SK-N-MC (cell line): Measurements from ENCODE around the gene SLC47A1.

Experiments
- EZH2 ChIP-seq: fragments of 200-600 bp; sonication (generic); IDR thresholded peaks from one replicate; pipeline ENCODE4 v1.6.1; 2017; ENCODE audit warnings: antibody characterized with exemption
- FOXP2 ChIP-seq: optimal IDR thresholded peaks from 2 replicates; pipeline ENCODE3; 2011; ENCODE audit warnings: mild to moderate bottlenecking, moderate library complexity; ENCODE audit not compliant: insufficient read depth; ENCODE audit errors: extremely low read length, control extremely low read depth
- POLR2AphosphoS5 ChIP-seq: IDR thresholded peaks from 2 replicates; pipeline ENCODE4 v1.6.1; 2012; ENCODE audit warnings: mild to moderate bottlenecking, low read depth, low read length, borderline replicate concordance

DNA sequence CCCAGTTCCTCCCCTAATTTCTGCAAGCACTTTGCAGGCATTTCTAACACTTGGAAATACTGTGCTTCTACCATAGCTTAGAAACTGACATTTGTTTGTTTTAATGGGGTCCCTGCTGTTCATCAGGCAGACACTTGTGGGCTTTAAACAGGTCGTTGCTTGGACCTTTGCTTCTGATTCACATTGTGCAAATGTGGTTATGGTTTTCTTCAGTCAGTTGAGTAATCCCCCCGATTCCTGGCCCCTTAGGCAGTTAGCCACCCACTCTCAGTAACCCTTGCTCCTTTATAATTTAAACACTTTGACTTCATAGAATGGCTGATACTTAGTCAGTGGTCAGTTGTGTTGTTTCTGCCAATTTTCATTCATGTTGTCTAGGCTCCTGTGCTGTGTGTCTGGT is 39.4 kb downstream of the SLC47A1 start:
- TF ChIP-seq POLR2AphosphoS5 (no peak), EZH2 (no peak), FOXP2 (no peak)
